ENCODE results near the gene PCDHGA5.
"Not testable (repeated sequence)": the region's sequence is repeated elsewhere in the genome, so short reads cannot be mapped to it uniquely, and the experiment has no call there.

The PCDHGA5 gene

DNA sequence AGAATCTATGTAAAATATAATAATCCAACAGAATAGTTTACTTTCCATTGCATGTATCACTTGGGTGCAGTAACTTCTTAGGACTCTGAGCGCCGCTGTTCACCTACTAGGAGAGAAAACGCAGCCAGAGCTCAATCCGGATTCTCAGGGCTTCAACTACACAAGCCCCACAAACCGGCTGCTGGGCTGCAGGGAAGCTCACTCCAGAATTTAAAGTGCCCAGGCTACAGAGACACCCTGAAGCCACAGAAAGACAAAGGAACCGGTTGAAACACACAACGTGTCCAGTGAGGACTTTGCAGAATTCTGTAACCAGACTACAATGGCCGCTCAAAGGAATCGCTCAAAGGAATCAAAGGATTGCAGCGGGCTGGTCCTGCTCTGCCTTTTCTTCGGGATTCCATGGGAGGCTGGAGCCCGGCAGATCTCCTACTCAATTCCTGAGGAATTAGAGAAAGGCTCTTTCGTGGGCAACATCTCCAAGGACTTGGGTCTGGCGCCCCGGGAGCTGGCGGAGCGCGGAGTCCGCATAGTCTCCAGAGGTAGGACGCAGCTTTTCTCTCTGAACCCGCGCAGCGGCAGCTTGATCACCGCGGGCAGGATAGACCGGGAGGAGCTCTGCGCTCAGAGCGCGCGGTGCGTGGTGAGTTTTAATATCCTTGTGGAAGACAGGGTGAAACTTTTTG is 49.0 kb downstream of the PCDHGA5 start, which contains the start of gene PCDHGA10:
PCDHGA10 (plus strand) TSS at position 134 of the 686 bp plus-strand sequence; CDS start at position 323, 189 bp downstream.
- Histone ChIP-seq H3K4me2 (ENCODE audit: low read length) (peak within 1 kb of the TSS; percentile 71), H3K36me3 (ENCODE audit: insufficient read depth, low read length) (peaks cover 13% of the 10 kb centered on the region), H3K27me3 (ENCODE audit: control insufficient read depth, insufficient read depth, low read length) (no peaks in the 10 kb centered on the region), H3K4me3 (ENCODE audit: low read length) (peak within 1 kb of the TSS; percentile 59), H3K9ac (ENCODE audit: low read depth, low read length) (no peak within 1 kb of the TSS), H3K4me1 (ENCODE audit: control insufficient read depth, insufficient read depth, low read length) (no peaks in the 10 kb centered on the region), H3K9me3 (replicated peaks; ENCODE audit: low read length) (peaks cover 41% of the 10 kb centered on the region)

DNA sequence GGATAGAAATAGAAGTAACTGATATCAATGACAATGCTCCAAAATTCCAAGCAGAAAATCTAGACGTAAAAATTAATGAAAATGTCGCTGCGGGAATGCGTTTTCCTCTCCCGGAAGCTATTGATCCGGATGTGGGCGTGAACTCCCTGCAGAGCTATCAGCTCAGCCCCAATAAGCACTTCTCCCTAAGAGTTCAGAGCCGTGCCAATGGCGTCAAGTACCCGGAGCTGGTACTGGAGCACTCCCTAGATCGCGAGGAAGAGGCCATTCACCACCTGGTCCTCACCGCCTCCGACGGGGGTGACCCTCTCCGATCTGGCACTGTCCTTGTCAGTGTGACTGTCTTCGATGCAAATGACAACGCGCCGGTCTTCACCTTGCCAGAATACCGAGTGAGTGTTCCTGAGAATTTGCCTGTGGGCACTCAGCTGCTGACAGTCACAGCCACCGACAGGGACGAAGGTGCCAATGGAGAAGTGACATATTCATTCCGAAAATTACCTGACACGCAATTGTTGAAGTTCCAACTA is 49.6 kb downstream of the PCDHGA5 start:
- peak overlapping the region; percentile 59 for H3K4me3 ChIP-seq (ENCODE audit: low read length)
- peaks cover 13% of the 10 kb centered on the region for H3K36me3 ChIP-seq (ENCODE audit: insufficient read depth, low read length)
- peak overlapping the region; percentile 71 for H3K4me2 ChIP-seq (ENCODE audit: low read length)
- H3K27me3 ChIP-seq (ENCODE audit: control insufficient read depth, insufficient read depth, low read length), result no peaks in the 10 kb centered on the region
- no peaks in the 10 kb centered on the region for H3K4me1 ChIP-seq (ENCODE audit: control insufficient read depth, insufficient read depth, low read length)
- H3K9ac ChIP-seq (ENCODE audit: low read depth, low read length), result no peak overlapping the region
- H3K9me3 ChIP-seq (replicated peaks; ENCODE audit: low read length), result peaks cover 44% of the 10 kb centered on the region

DNA sequence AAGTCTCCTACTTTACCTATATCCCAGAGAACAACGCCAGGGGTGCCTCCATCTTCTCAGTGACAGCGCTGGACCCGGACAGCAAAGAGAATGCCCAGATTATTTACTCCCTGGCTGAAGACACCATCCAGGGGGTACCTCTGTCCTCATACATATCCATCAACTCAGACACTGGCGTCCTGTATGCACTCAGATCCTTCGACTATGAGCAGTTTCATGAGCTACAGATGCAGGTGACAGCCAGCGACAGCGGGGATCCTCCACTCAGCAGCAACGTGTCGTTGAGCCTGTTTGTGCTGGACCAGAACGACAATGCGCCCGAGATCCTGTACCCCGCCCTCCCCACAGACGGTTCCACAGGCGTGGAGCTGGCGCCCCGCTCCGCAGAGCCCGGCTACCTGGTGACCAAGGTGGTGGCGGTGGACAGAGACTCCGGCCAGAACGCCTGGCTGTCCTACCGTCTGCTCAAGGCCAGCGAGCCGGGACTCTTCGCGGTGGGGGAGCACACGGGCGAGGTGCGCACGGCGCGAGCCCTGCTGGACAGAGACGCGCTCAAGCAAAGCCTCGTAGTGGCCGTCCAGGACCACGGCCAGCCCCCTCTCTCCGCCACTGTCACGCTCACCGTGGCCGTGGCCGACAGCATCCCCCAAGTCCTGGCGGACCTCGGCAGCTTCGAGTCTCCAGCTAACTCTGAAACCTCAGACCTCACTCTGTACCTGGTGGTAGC is 50.7 kb downstream of the PCDHGA5 start:
- H3K36me3 ChIP-seq (ENCODE audit: insufficient read depth, low read length), result peaks cover 13% of the 10 kb centered on the region
- H3K4me3 ChIP-seq (ENCODE audit: low read length); H3K9ac ChIP-seq (ENCODE audit: low read depth, low read length); H3K27me3 ChIP-seq (ENCODE audit: control insufficient read depth, insufficient read depth, low read length); H3K4me1 ChIP-seq (ENCODE audit: control insufficient read depth, insufficient read depth, low read length); H3K4me2 ChIP-seq (ENCODE audit: low read length): not testable (repeated sequence)
- peaks cover 44% of the 10 kb centered on the region for H3K9me3 ChIP-seq (replicated peaks; ENCODE audit: low read length)

DNA sequence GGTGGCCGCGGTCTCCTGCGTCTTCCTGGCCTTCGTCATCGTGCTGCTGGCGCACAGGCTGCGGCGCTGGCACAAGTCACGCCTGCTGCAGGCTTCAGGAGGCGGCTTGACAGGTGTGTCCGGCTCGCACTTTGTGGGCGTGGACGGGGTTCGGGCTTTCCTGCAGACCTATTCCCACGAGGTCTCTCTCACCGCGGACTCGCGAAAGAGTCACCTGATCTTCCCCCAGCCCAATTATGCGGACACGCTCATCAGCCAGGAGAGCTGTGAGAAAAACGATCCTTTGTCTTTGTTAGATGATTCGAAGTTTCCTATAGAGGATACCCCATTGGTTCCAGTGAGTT is 51.3 kb downstream of the PCDHGA5 start:
- Histone ChIP-seq H3K9me3 (replicated peaks; ENCODE audit: low read length) (peaks cover 42% of the 10 kb centered on the region), H3K36me3 (ENCODE audit: insufficient read depth, low read length) (peaks cover 13% of the 10 kb centered on the region)
- not testable (repeated sequence) for H3K27me3 ChIP-seq (ENCODE audit: control insufficient read depth, insufficient read depth, low read length)

More for the DNA sequence above, 51.3 kb downstream of the PCDHGA5 start:
- not testable (repeated sequence) for H3K4me1 ChIP-seq (ENCODE audit: control insufficient read depth, insufficient read depth, low read length); H3K4me2 ChIP-seq (ENCODE audit: low read length); H3K4me3 ChIP-seq (ENCODE audit: low read length); H3K9ac ChIP-seq (ENCODE audit: low read depth, low read length)
